ENCODE data around the gene SLC41A3.

DNA sequence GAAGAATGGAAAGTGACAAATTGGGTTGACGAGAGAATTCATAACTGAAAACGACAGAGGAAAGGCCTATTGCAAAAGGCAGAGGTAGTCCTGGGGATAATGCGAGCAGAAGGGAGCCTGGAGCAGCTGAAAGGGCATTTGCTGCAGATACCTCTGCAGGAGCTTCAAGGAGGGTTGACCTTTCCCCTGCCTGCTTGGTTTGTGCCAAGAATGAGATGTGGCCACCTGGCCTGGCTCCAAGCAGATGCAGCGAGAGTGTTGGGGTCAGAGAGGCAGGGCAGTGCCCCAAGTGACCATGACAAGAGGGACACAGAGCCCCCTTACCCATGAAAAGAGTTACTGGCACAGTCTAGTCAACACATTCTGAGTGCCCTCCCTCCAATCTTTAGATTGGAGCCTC is 43.5 kb downstream of the SLC41A3 start:
- no peak for TF ChIP-seq EZH2 (IDR thresholded peaks at IDR 0.05; ENCODE audit: borderline replicate concordance, low read length)
- TF ChIP-seq, protein P1, sequence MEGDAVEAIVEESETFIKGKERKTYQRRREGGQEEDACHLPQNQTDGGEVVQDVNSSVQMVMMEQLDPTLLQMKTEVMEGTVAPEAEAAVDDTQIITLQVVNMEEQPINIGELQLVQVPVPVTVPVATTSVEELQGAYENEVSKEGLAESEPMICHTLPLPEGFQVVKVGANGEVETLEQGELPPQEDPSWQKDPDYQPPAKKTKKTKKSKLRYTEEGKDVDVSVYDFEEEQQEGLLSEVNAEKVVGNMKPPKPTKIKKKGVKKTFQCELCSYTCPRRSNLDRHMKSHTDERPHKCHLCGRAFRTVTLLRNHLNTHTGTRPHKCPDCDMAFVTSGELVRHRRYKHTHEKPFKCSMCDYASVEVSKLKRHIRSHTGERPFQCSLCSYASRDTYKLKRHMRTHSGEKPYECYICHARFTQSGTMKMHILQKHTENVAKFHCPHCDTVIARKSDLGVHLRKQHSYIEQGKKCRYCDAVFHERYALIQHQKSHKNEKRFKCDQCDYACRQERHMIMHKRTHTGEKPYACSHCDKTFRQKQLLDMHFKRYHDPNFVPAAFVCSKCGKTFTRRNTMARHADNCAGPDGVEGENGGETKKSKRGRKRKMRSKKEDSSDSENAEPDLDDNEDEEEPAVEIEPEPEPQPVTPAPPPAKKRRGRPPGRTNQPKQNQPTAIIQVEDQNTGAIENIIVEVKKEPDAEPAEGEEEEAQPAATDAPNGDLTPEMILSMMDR (conservative IDR thresholded peaks at IDR 0.05 in 1 of 2, IDR thresholded peaks at IDR 0.05 in 1 of 2; ENCODE audit: extremely low read depth in 1 of 2, insufficient read depth in 1 of 2, low read depth in 1 of 2, low read length in 2 of 2) = no peak

Data from mammary epithelial cell (primary cell).